ENCODE results near the gene VPS25. TPM values are rescaled to one million over a fixed set of nuclear protein-coding genes. Genes with fewer than 3 reads are reported as not detected.

The VPS25 gene
- total RNA-seq, 2 donors from 2014 or later = 86.9 to 105 TPM

DNA sequence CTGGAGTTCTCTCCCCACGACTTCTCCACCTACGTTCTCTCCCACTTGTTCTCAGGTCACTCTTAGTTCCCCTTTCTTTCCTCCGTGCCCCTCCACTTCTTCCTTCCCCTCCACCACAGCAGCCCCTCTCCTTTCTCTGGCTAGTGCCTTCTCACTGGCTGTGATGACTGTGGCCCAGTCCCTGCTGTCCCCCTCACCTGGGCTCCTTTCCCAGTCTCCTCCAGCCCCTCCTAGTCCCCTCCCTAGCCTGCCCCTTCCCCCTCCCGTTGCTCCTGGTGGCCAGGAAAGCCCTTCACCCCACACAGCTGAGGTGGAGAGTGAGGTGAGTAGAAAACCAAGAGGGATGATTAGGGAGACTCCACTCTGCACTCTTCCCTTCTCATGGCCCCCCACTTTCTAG is 21.8 kb downstream of the VPS25 start:
- TF ChIP-seq, protein P1, sequence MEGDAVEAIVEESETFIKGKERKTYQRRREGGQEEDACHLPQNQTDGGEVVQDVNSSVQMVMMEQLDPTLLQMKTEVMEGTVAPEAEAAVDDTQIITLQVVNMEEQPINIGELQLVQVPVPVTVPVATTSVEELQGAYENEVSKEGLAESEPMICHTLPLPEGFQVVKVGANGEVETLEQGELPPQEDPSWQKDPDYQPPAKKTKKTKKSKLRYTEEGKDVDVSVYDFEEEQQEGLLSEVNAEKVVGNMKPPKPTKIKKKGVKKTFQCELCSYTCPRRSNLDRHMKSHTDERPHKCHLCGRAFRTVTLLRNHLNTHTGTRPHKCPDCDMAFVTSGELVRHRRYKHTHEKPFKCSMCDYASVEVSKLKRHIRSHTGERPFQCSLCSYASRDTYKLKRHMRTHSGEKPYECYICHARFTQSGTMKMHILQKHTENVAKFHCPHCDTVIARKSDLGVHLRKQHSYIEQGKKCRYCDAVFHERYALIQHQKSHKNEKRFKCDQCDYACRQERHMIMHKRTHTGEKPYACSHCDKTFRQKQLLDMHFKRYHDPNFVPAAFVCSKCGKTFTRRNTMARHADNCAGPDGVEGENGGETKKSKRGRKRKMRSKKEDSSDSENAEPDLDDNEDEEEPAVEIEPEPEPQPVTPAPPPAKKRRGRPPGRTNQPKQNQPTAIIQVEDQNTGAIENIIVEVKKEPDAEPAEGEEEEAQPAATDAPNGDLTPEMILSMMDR (IDR thresholded peaks at IDR 0.05) = no peak
- no peaks in the 10 kb centered on the region for H3K27me3 ChIP-seq
- peak overlapping the region; percentile 3 to 59 for H3K9ac ChIP-seq (ENCODE audit: low read depth in 2 of 2, low read length in 2 of 2)
- H3K27ac ChIP-seq = no peak overlapping the region
- H3K9me3 ChIP-seq = no peaks in the 10 kb centered on the region
- H3K4me3 ChIP-seq = no peak overlapping the region
- DNase-seq = no peak
- H3K36me3 ChIP-seq = no peaks in the 10 kb centered on the region
- intact Hi-C loops (cut with DNase I) = no loop called here
- H3K4me1 ChIP-seq = peaks cover 8% of the 10 kb centered on the region

DNA sequence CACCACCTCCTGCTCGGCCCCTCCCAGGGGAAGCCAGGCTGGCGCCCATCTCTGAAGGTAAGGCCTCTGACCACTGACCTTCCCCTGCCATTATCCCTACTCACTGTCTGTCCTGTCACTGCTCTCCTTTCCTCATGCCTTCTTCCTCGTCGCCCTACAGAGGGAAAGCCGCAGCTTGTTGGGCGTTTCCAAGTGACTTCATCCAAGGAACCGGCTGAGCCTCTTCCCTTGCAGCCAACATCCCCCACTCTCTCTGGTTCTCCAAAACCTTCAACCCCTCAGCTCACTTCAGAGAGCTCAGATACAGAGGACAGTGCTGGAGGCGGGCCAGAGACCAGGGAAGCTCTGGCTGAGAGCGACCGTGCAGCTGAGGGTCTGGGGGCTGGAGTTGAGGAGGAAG is 22.2 kb downstream of the VPS25 start:
- TF ChIP-seq, protein P1 (IDR thresholded peaks at IDR 0.05) = no peak
- Histone ChIP-seq H3K4me3 (no peak overlapping the region), H3K27ac (peak overlapping the region; percentile 74), H3K4me1 (peaks cover 8% of the 10 kb centered on the region), H3K36me3 (no peaks in the 10 kb centered on the region), H3K9ac (ENCODE audit: low read depth in 2 of 2, low read length in 2 of 2) (peak overlapping the region; percentile 3 to 99), H3K27me3 (no peaks in the 10 kb centered on the region), H3K9me3 (no peaks in the 10 kb centered on the region)
- intact Hi-C loops (cut with DNase I) = no loop called here
- peak; percentile 62 for DNase-seq

DNA sequence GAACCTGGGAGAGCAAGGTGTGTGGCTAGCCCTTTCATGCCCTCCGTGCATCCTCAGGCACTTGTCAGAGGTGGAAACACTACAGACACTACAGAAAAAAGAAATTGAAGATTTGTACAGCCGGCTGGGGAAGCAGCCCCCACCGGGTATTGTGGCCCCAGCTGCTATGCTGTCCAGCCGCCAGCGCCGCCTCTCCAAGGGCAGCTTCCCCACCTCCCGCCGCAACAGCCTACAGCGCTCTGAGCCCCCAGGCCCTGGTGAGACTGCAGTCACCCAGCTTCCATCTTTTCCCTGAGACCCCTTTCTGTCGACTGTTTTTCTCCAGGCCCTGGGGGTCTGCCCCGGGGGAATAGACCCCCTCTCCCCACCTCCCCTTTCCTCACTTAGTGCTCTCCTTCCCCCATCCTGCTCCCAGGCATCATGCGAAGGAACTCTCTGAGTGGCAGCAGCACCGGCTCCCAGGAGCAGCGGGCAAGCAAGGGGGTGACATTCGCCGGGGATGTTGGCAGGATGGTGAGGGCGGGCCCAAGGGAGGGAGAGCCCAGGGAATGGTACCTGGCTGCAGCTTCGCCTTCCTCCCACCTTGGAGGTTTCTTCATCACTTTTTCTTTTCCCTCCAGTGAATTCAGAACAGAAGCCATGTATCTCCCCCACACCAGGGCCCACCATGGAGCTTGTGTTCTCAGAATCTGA is 23.0 kb downstream of the VPS25 start:
- Histone ChIP-seq H3K27me3 (no peaks in the 10 kb centered on the region), H3K27ac (peak overlapping the region; percentile 74), H3K9ac (ENCODE audit: low read depth in 2 of 2, low read length in 2 of 2) (peak overlapping the region in 1 of 2 donors; percentile 99), H3K4me1 (peaks cover 8% of the 10 kb centered on the region), H3K36me3 (no peaks in the 10 kb centered on the region), H3K4me3 (no peak overlapping the region), H3K9me3 (no peaks in the 10 kb centered on the region)
- TF ChIP-seq, protein P1 (IDR thresholded peaks at IDR 0.05) = no peak
- DNase-seq = no peak
- intact Hi-C loops (cut with DNase I) = no loop called here

DNA sequence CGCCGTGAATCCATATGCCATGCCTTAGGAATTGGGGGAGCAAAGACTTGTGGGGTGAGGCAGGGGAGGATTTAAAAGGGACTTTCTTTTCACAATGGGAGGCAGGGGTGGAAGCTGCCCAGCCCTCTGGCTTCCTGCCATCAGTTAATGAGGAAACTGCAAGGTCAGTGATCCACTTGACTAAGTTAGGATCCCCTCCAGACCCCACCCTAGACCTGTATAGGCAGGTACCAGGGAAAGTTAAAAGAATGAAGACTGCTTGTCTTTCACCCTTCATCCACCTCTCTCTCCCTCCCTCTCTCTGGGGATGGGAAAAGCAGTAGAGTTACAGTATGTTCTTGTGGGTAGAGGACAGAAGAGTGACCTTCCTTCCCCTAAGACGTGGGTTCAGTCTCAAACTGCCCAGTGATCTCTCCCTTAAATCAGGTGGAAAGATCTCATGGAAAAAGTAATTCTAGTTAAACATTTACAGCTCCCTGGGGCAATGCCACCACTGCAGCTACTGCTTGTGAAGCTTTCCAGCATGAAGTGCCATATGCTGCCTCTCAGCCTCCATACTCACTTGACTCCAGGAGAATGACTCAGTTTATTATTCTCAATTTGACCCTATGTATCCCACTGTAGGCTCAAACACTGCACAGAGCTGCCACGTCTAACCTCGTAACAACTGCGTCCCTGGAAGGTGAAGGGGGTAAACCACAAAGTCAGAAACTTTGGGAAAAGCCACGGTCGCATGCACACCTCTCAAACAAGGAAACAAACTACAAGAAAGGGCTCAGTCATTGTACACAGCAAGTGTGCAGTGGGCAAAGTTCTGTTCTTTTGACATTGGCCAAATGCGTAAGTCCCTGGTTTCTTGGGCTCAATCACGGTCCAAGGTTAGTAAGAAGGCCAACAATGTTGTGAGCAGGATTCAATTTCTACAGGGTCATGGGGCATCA is 24.1 kb downstream of the VPS25 start:
- peak overlapping the region; percentile 76 for H3K4me3 ChIP-seq
- TF ChIP-seq, protein P1 (IDR thresholded peaks at IDR 0.05) = no peak
- DNase-seq = peak; percentile 75
- intact Hi-C loops (cut with DNase I) = no loop called here
- no peaks in the 10 kb centered on the region for H3K9me3 ChIP-seq
- no peaks in the 10 kb centered on the region for H3K27me3 ChIP-seq
- H3K27ac ChIP-seq = peak overlapping the region; percentile 74
- peaks cover 8% of the 10 kb centered on the region for H3K4me1 ChIP-seq
- peak overlapping the region; percentile 88 to 99 for H3K9ac ChIP-seq (ENCODE audit: low read depth in 2 of 2, low read length in 2 of 2)
- no peaks in the 10 kb centered on the region for H3K36me3 ChIP-seq

DNA sequence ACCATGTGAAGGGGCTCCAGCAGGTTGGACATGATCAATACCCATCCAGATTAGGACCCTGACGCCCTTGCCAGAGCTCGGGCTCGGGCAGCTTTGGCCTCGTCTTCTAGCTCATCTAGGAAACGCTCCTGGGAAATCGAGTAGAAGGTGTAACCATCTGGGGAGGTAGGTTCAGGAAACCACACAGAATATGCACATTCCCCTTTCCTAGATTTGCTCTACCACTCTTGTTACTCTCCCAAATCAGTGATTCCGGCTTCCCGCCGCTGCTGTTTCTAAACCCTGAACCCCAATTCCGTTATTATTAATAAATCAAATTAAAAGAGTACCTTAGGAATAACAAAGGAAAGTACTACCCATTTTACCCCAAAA is 24.7 kb downstream of the VPS25 start:
- no peak for DNase-seq
- Histone ChIP-seq H3K4me1 (peaks cover 10% of the 10 kb centered on the region), H3K4me3 (peak overlapping the region; percentile 76), H3K27me3 (no peaks in the 10 kb centered on the region), H3K36me3 (no peaks in the 10 kb centered on the region), H3K27ac (peak overlapping the region; percentile 74), H3K9me3 (no peaks in the 10 kb centered on the region), H3K9ac (ENCODE audit: low read depth in 2 of 2, low read length in 2 of 2) (peak overlapping the region; percentile 88 to 99)
- intact Hi-C loops (cut with DNase I) = no loop called here
- TF ChIP-seq, protein P1 (IDR thresholded peaks at IDR 0.05) = no peak
